ENCODE data around the gene RAD51B. TPM values are rescaled to one million over a fixed set of nuclear protein-coding genes. Genes with fewer than 3 reads are reported as not detected.

RAD51B gene
- total RNA-seq, 1 experiment from 2014 or later = 13.3 TPM

DNA sequence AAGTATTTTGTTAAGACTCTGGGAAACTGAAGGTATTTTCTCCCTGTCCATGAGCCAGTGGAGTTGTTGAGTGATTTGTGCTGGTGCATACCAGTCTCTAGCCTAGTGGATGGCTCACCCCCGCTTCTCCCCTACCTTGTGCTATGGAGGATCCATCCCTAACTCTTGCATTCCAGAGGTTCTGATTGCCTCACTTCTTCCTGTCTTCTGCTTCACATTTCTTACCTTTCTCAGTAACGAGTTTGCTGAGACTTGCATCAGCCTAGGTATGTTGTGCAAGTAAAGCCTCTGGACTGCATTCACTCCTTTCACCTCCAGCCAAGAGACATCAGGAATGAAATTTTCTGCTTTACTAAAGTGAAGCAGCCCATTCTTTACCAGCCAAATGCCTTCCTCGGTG, 581.7 kb downstream of the RAD51B start:
- H3K36me3 ChIP-seq = no peaks in the 10 kb centered on the region
- H3K27ac ChIP-seq = no peak overlapping the region
- no peaks in the 10 kb centered on the region for H3K27me3 ChIP-seq
- no peaks in the 10 kb centered on the region for H3K9me3 ChIP-seq (replicated peaks)
- DNase-seq = no peak
- peaks cover 34% of the 10 kb centered on the region for H3K4me1 ChIP-seq
- H3K4me3 ChIP-seq = no peak overlapping the region

- no peak overlapping the region for H3K4me3 ChIP-seq
- H3K27me3 ChIP-seq = no peaks in the 10 kb centered on the region
- no peak for DNase-seq
- no peaks in the 10 kb centered on the region for H3K9me3 ChIP-seq (replicated peaks)
- H3K27ac ChIP-seq = no peak overlapping the region
- peaks cover 34% of the 10 kb centered on the region for H3K4me1 ChIP-seq
- no peaks in the 10 kb centered on the region for H3K36me3 ChIP-seq
These were observed 582.3 kb downstream of the RAD51B start for GRCh38 chr14:68401855-68402254.

DNA sequence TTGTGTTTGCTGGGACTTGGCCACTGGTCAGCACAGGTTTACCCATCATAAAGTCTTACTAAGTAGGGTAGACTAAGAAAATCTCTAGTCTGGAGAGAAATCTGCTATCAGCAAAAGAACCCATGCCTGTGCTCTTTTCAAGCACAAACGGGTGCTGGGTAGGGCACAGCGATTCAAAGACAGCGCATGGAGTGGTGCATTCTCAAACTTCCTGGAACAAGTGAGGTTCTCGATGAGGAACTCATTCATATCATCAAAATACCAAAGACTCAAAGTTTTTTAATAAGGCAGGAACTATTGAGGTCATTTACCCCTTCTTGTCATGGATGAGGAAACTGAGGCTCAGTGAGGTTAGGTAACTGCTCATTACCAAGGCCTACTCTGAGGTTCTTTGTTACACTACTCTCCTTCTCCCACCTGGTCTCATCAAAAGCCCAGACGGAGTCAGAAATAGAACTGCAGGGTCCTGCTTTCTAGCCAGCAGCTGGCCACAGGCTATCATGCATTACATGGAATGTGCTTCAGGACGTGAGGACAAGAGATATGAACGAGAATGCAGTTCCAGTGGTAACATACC, 583.0 kb downstream of the RAD51B start:
- DNase-seq = no peak
- H3K9me3 ChIP-seq (replicated peaks) = no peaks in the 10 kb centered on the region
- peaks cover 26% of the 10 kb centered on the region for H3K4me1 ChIP-seq
- no peaks in the 10 kb centered on the region for H3K27me3 ChIP-seq
- H3K27ac ChIP-seq = no peak overlapping the region
- no peaks in the 10 kb centered on the region for H3K36me3 ChIP-seq
- H3K4me3 ChIP-seq = no peak overlapping the region

GRCh38 chr14:68403191-68404145, 583.9 kb downstream of the RAD51B start:
- H3K36me3 ChIP-seq = no peaks in the 10 kb centered on the region
- no peak overlapping the region for H3K4me3 ChIP-seq
- H3K27me3 ChIP-seq = no peaks in the 10 kb centered on the region
- DNase-seq = no peak
- H3K9me3 ChIP-seq (replicated peaks) = no peaks in the 10 kb centered on the region
- H3K27ac ChIP-seq = no peak overlapping the region
- H3K4me1 ChIP-seq = peaks cover 18% of the 10 kb centered on the region

DNA sequence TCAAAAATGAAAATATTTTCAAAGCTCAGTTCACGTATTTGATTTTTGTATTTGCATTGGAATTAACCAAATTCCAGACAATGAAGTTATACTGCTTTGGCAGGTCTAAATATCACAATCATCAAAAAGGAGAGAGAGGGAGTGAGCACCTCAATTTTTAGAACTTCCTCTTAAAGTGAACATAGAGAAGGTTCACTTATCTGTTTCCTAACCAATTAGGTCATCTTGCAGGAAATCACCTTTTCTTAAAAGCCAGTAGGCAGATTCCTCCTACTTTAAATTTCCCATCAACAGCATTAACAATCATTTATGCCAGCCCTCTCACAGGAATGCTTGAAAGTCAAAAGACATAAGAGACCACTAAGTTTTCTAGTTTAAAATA, 584.6 kb downstream of the RAD51B start:
- Histone ChIP-seq H3K27ac (no peak overlapping the region), H3K27me3 (no peaks in the 10 kb centered on the region), H3K9me3 (replicated peaks) (no peaks in the 10 kb centered on the region), H3K4me1 (peaks cover 15% of the 10 kb centered on the region), H3K4me3 (no peak overlapping the region), H3K36me3 (no peaks in the 10 kb centered on the region)
- DNase-seq = no peak

DNA sequence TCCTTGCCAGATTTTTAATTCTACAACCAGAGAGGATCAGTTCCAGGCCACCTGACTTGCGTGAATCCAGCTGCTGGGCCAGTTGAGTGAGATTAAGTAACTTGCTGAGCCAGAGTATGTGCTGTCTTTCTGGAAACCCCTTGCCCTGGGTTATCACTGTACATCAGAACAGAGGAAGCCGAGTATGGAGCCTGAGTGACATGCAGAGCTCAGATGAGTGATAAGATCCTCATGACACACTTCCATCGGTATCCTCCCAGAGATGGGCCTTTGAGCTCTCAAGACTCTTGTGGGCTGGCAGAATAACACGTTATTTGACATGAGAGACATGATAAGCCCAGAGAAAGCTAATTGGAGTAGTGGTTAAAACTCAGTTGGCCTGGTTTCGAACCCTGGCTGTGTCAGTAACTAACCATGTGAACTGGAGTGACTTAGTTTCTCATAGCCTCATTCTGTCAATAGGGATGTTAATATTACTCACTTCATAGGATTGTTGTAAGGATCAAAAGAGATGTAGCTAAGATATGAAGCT, 585.1 kb downstream of the RAD51B start:
- Histone ChIP-seq H3K4me3 (no peak overlapping the region), H3K27me3 (no peaks in the 10 kb centered on the region), H3K4me1 (peaks cover 13% of the 10 kb centered on the region), H3K9me3 (replicated peaks) (no peaks in the 10 kb centered on the region), H3K36me3 (no peaks in the 10 kb centered on the region), H3K27ac (no peak overlapping the region)
- no peak for DNase-seq

DNA sequence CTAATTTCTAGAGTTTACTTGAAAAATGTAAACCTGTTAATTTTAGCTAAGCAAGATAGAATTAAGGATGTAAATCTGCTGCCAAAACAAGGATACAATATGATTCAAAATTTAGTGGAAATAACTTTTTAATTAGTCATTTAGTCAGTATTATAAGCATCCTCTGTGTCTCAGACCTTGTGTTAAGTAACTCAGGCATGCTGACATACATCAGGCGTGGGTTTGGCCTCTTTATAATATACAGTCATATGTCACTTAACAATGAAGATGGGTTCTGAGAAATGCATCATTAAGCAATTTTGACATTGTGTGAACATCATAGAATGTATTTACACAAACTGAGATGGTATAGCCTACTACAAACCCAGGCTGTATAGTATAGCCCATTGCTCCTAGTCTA, 586.4 kb downstream of the RAD51B start:
- H3K4me1 ChIP-seq = peaks cover under 1% of the 10 kb centered on the region; the same call in 1 of the 2 replicates
- H3K27ac ChIP-seq = no peak overlapping the region
- no peaks in the 10 kb centered on the region for H3K36me3 ChIP-seq
- no peak for DNase-seq
- H3K9me3 ChIP-seq (replicated peaks) = no peaks in the 10 kb centered on the region
- H3K27me3 ChIP-seq = no peaks in the 10 kb centered on the region
- H3K4me3 ChIP-seq = no peak overlapping the region

- Histone ChIP-seq H3K4me3 (no peak overlapping the region), H3K36me3 (no peaks in the 10 kb centered on the region), H3K4me1 (no peaks in the 10 kb centered on the region; the same call in 1 of the 2 replicates), H3K27me3 (no peaks in the 10 kb centered on the region), H3K27ac (no peak overlapping the region), H3K9me3 (replicated peaks) (no peaks in the 10 kb centered on the region)
- DNase-seq = no peak
These were observed 587.7 kb downstream of the RAD51B start for GRCh38 chr14:68407285-68407684.

GRCh38 chr14:68407825-68408224, 588.2 kb downstream of the RAD51B start:
- no peaks in the 10 kb centered on the region; the same call in 1 of the 2 replicates for H3K4me1 ChIP-seq
- H3K27ac ChIP-seq = no peak overlapping the region
- H3K27me3 ChIP-seq = no peaks in the 10 kb centered on the region
- H3K9me3 ChIP-seq (replicated peaks) = no peaks in the 10 kb centered on the region
- no peak for DNase-seq
- no peaks in the 10 kb centered on the region for H3K36me3 ChIP-seq
- H3K4me3 ChIP-seq = no peak overlapping the region

DNA sequence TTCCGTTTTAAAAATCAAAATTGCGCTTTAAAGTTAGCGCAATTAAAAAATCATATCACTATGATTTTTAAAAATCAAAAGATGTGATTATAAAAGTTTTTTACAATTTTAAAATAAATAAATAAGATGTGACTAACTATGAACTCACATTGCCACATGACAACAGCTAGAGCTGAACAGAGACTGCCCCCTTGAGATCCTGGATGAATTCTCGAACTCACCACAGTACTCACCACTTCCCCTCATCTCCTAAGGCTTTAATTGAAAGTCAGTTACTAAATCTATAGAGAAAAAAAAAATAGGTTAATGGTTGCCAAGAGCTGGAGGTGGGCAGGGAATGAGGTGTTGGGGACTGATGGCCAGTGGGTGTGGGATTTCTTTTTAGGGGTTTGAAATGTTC, 589.1 kb downstream of the RAD51B start:
- Histone ChIP-seq H3K4me3 (no peak overlapping the region), H3K27me3 (no peaks in the 10 kb centered on the region), H3K4me1 (no peaks in the 10 kb centered on the region), H3K36me3 (no peaks in the 10 kb centered on the region), H3K27ac (no peak overlapping the region), H3K9me3 (replicated peaks) (no peaks in the 10 kb centered on the region)
- no peak for DNase-seq

GRCh38 chr14:68409387-68409786, 589.8 kb downstream of the RAD51B start:
- Histone ChIP-seq H3K9me3 (replicated peaks) (no peaks in the 10 kb centered on the region), H3K27ac (no peak overlapping the region), H3K4me3 (no peak overlapping the region), H3K36me3 (no peaks in the 10 kb centered on the region), H3K4me1 (no peaks in the 10 kb centered on the region), H3K27me3 (no peaks in the 10 kb centered on the region)
- DNase-seq = no peak

GRCh38 chr14:68412505-68413465, 593.2 kb downstream of the RAD51B start:
- Histone ChIP-seq H3K9me3 (replicated peaks) (no peaks in the 10 kb centered on the region), H3K4me1 (peaks cover 26% of the 10 kb centered on the region), H3K36me3 (no peaks in the 10 kb centered on the region), H3K27ac (no peak overlapping the region), H3K27me3 (no peaks in the 10 kb centered on the region), H3K4me3 (no peak overlapping the region)
- no peak for DNase-seq

- Histone ChIP-seq H3K4me1 (peaks cover 28% of the 10 kb centered on the region), H3K4me3 (no peak overlapping the region), H3K36me3 (no peaks in the 10 kb centered on the region), H3K9me3 (replicated peaks) (no peaks in the 10 kb centered on the region), H3K27ac (no peak overlapping the region), H3K27me3 (no peaks in the 10 kb centered on the region)
- no peak for DNase-seq
These were observed 593.9 kb downstream of the RAD51B start for GRCh38 chr14:68413509-68413908.

DNA sequence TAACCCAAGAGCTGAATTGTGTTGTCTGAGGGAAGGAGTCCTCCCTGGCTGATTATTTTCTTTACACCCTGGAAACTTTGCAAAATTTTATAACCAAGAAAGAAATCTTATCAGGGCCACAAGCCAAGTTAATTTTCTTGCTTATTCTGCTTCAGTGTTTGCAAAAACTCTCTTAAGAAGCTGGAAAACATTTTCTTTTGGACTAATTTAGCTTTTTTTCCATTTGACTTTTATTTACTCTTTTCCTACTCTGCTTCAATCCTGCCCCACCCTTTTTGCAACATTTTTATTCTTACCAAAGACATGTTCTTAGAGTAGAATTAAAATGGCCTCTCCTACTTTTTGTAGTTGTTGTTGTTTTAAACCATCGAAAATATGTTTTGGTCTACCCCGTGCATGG, 594.5 kb downstream of the RAD51B start:
- no peaks in the 10 kb centered on the region for H3K27me3 ChIP-seq
- no peak overlapping the region for H3K4me3 ChIP-seq
- H3K36me3 ChIP-seq = no peaks in the 10 kb centered on the region
- no peak for DNase-seq
- peaks cover 28% of the 10 kb centered on the region for H3K4me1 ChIP-seq
- no peaks in the 10 kb centered on the region for H3K9me3 ChIP-seq (replicated peaks)
- no peak overlapping the region for H3K27ac ChIP-seq

All from SJCRH30 (cell line).